GF-D8 (cell line): Measurements from ENCODE around the gene ZFHX3.

ENCODE experiments used
- DNase-seq: peaks from one replicate; lab custom pipeline; 2025; lab: John Stamatoyannopoulos, UW

Gene ZFHX3

GRCh38 chr16:72876221-72876620, 171.7 kb downstream of the ZFHX3 start:
- peak; percentile 93 for DNase-seq

GRCh38 chr16:72875291-72876031, 172.5 kb downstream of the ZFHX3 start:
- peak; percentile 34 for DNase-seq

- no peak for DNase-seq
These were observed 174.1 kb downstream of the ZFHX3 start for GRCh38 chr16:72873853-72874252.

GRCh38 chr16:72873044-72873443, 174.9 kb downstream of the ZFHX3 start:
- no peak for DNase-seq

GRCh38 chr16:72865835-72866234, 182.1 kb downstream of the ZFHX3 start:
- DNase-seq = no peak

- no peak for DNase-seq
These were observed 182.7 kb downstream of the ZFHX3 start for GRCh38 chr16:72865258-72865657.

- DNase-seq = no peak
These were observed 183.6 kb downstream of the ZFHX3 start for GRCh38 chr16:72864130-72864833.

- DNase-seq = no peak
These were observed 185.8 kb downstream of the ZFHX3 start for GRCh38 chr16:72862090-72862489.

GRCh38 chr16:72860726-72861562, 187.0 kb downstream of the ZFHX3 start:
- no peak for DNase-seq

GRCh38 chr16:72859581-72859980, 188.3 kb downstream of the ZFHX3 start:
- DNase-seq = no peak

GRCh38 chr16:72858665-72859493, 189.0 kb downstream of the ZFHX3 start:
- DNase-seq = no peak

GRCh38 chr16:72857834-72858664, 189.9 kb downstream of the ZFHX3 start:
- no peak for DNase-seq

- no peak for DNase-seq
These were observed 191.1 kb downstream of the ZFHX3 start for GRCh38 chr16:72856797-72857196.

- DNase-seq = no peak
These were observed 193.5 kb downstream of the ZFHX3 start for GRCh38 chr16:72854267-72854959.

- DNase-seq = peak; percentile 86
These were observed 194.2 kb downstream of the ZFHX3 start for GRCh38 chr16:72853575-72854266.

GRCh38 chr16:72852421-72852820, 195.5 kb downstream of the ZFHX3 start:
- no peak for DNase-seq

- DNase-seq = no peak
These were observed 197.1 kb downstream of the ZFHX3 start for GRCh38 chr16:72850853-72851252.

GRCh38 chr16:72850021-72850420, 197.9 kb downstream of the ZFHX3 start:
- no peak for DNase-seq
